AG09309 (cell line): Measurements from ENCODE around the gene NELFCD.

ENCODE experiments used
- DNase-seq: peaks from one replicate; pipeline ENCODE4 v3.0.0-alpha.2; 2010; ENCODE audit warnings: low read depth
- H3K4me3 ChIP-seq: 2 replicates; pipeline ENCODE4 v1.5.1; 2011; ENCODE audit warnings: mild to moderate bottlenecking, low read depth, low read length, moderate library complexity; ENCODE audit not compliant: control insufficient read depth
- TF ChIP-seq, protein P1 (sequence below): IDR thresholded peaks from 2 replicates; pipeline ENCODE4 v1.5.1; 2011; ENCODE audit warnings: mild to moderate bottlenecking, low read depth, low read length, inconsistent platforms; ENCODE audit not compliant: insufficient read depth, control insufficient read depth; ENCODE audit errors: missing control alignments

The NELFCD gene

GRCh38 chr20:59044295-59044694 is 63.2 kb downstream of the NELFCD start:
- DNase-seq = no peak
- no peak overlapping the region for H3K4me3 ChIP-seq
- TF ChIP-seq, protein P1, sequence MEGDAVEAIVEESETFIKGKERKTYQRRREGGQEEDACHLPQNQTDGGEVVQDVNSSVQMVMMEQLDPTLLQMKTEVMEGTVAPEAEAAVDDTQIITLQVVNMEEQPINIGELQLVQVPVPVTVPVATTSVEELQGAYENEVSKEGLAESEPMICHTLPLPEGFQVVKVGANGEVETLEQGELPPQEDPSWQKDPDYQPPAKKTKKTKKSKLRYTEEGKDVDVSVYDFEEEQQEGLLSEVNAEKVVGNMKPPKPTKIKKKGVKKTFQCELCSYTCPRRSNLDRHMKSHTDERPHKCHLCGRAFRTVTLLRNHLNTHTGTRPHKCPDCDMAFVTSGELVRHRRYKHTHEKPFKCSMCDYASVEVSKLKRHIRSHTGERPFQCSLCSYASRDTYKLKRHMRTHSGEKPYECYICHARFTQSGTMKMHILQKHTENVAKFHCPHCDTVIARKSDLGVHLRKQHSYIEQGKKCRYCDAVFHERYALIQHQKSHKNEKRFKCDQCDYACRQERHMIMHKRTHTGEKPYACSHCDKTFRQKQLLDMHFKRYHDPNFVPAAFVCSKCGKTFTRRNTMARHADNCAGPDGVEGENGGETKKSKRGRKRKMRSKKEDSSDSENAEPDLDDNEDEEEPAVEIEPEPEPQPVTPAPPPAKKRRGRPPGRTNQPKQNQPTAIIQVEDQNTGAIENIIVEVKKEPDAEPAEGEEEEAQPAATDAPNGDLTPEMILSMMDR = no peak
